ENCODE results near the gene PUS1. TPM values are rescaled to one million over a fixed set of nuclear protein-coding genes. Genes with fewer than 3 reads are reported as not detected.

Gene PUS1
- total and polyA plus RNA-seq, 2 experiments from 2014 or later = 10.2 to 10.7 TPM

- no peaks in the 10 kb centered on the region for H3K27me3 ChIP-seq
- no peaks in the 10 kb centered on the region for H4K20me1 ChIP-seq (ENCODE audit: insufficient read depth, poor library complexity, severe bottlenecking)
- peak overlapping the region; percentile 43 for H2AFZ ChIP-seq
- H3K9me3 ChIP-seq (ENCODE audit: low read depth) = no peaks in the 10 kb centered on the region
- no peaks in the 10 kb centered on the region for H3K9me2 ChIP-seq (replicated peaks; ENCODE audit: insufficient read depth)
- TF ChIP-seq, protein P1, sequence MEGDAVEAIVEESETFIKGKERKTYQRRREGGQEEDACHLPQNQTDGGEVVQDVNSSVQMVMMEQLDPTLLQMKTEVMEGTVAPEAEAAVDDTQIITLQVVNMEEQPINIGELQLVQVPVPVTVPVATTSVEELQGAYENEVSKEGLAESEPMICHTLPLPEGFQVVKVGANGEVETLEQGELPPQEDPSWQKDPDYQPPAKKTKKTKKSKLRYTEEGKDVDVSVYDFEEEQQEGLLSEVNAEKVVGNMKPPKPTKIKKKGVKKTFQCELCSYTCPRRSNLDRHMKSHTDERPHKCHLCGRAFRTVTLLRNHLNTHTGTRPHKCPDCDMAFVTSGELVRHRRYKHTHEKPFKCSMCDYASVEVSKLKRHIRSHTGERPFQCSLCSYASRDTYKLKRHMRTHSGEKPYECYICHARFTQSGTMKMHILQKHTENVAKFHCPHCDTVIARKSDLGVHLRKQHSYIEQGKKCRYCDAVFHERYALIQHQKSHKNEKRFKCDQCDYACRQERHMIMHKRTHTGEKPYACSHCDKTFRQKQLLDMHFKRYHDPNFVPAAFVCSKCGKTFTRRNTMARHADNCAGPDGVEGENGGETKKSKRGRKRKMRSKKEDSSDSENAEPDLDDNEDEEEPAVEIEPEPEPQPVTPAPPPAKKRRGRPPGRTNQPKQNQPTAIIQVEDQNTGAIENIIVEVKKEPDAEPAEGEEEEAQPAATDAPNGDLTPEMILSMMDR (IDR thresholded peaks at IDR 0.05; ENCODE audit: poor library complexity) = no peak
- TF ChIP-seq EZH2phosphoT487 (IDR thresholded peaks at IDR 0.05; ENCODE audit: low read depth, severe bottlenecking, unreplicated experiment) = no peak
- TF ChIP-seq EZH2 (IDR thresholded peaks at IDR 0.05; ENCODE audit: borderline replicate concordance) = no peak
- no peaks in the 10 kb centered on the region for H3K36me3 ChIP-seq (replicated peaks; ENCODE audit: insufficient read depth, low read depth)
- peaks cover 17% of the 10 kb centered on the region for H3K79me2 ChIP-seq
- peak overlapping the region; percentile 94 for H3K4me3 ChIP-seq
- no peaks in the 10 kb centered on the region for H3K4me1 ChIP-seq (ENCODE audit: insufficient read depth)
- WGBS (ENCODE audit: low lambda C conversion rate, missing lambda C conversion rate) = 2% methylated on average over 57 of the region's 87 CpGs
- peak overlapping the region; percentile 100 for H3K4me2 ChIP-seq
- DNase-seq (ENCODE audit: low spot score) = peak; percentile 50
- H3K27ac ChIP-seq = peak overlapping the region; percentile 17
Measured at GRCh38 chr12:131929581-131930456, 743 bp downstream of the PUS1 start.

- no peak overlapping the region for H2AFZ ChIP-seq
- H3K27ac ChIP-seq = no peak overlapping the region
- 85% methylated on average over 9 of the region's 9 CpGs for WGBS (ENCODE audit: low lambda C conversion rate, missing lambda C conversion rate)
Measured at GRCh38 chr12:131930510-131930909, 1.4 kb downstream of the PUS1 start.

GRCh38 chr12:131933387-131933786, 4.3 kb downstream of the PUS1 start:
- no peak for DNase-seq (ENCODE audit: low spot score)
- H3K36me3 ChIP-seq (replicated peaks; ENCODE audit: insufficient read depth, low read depth) = no peaks in the 10 kb centered on the region
- no peak overlapping the region for H3K4me3 ChIP-seq
- 96% methylated on average over 8 of the region's 8 CpGs for WGBS (ENCODE audit: low lambda C conversion rate, missing lambda C conversion rate)
- H3K4me1 ChIP-seq (ENCODE audit: insufficient read depth) = no peaks in the 10 kb centered on the region
- peaks cover 17% of the 10 kb centered on the region for H3K79me2 ChIP-seq
- no peak overlapping the region for H3K4me2 ChIP-seq
- H4K20me1 ChIP-seq (ENCODE audit: insufficient read depth, poor library complexity, severe bottlenecking) = no peaks in the 10 kb centered on the region
- no peaks in the 10 kb centered on the region for H3K27me3 ChIP-seq
- TF ChIP-seq EZH2 (IDR thresholded peaks at IDR 0.05; ENCODE audit: borderline replicate concordance) (no peak), EZH2phosphoT487 (IDR thresholded peaks at IDR 0.05; ENCODE audit: low read depth, severe bottlenecking, unreplicated experiment) (no peak)
- TF ChIP-seq, protein P1 (IDR thresholded peaks at IDR 0.05; ENCODE audit: poor library complexity) = no peak
- no peak overlapping the region for H2AFZ ChIP-seq
- no peak overlapping the region for H3K27ac ChIP-seq
- no peaks in the 10 kb centered on the region for H3K9me3 ChIP-seq (ENCODE audit: low read depth)
- H3K9me2 ChIP-seq (replicated peaks; ENCODE audit: insufficient read depth) = no peaks in the 10 kb centered on the region

More at GRCh38 chr12:131930510-131930909, 1.4 kb downstream of the PUS1 start:
- Histone ChIP-seq H3K4me1 (ENCODE audit: insufficient read depth) (no peaks in the 10 kb centered on the region), H3K79me2 (peaks cover 17% of the 10 kb centered on the region), H3K9me2 (replicated peaks; ENCODE audit: insufficient read depth) (no peaks in the 10 kb centered on the region), H3K4me3 (no peak overlapping the region), H4K20me1 (ENCODE audit: insufficient read depth, poor library complexity, severe bottlenecking) (no peaks in the 10 kb centered on the region), H3K9me3 (ENCODE audit: low read depth) (no peaks in the 10 kb centered on the region), H3K27me3 (no peaks in the 10 kb centered on the region), H3K4me2 (peak overlapping the region; percentile 100), H3K36me3 (replicated peaks; ENCODE audit: insufficient read depth, low read depth) (no peaks in the 10 kb centered on the region)
- TF ChIP-seq EZH2phosphoT487 (IDR thresholded peaks at IDR 0.05; ENCODE audit: low read depth, severe bottlenecking, unreplicated experiment) (no peak), EZH2 (IDR thresholded peaks at IDR 0.05; ENCODE audit: borderline replicate concordance) (no peak)
- TF ChIP-seq, protein P1 (IDR thresholded peaks at IDR 0.05; ENCODE audit: poor library complexity) = no peak
- no peak for DNase-seq (ENCODE audit: low spot score)

All from hepatocyte (in vitro differentiated cells).